Fibroblast of lung (primary cell): ENCODE data around the gene GABBR1. TPM values are rescaled to one million over a fixed set of nuclear protein-coding genes. Genes with fewer than 3 reads are reported as not detected.

Experiments used
- DNase-seq, 2 donors: peaks; one replicate each; pipeline versions ENCODE4 v3.0.0 to v3.0.0-alpha.2; 2010; ENCODE audit warnings: low read depth in 2 of 2
- H2AFZ ChIP-seq: 2 replicates; pipeline ENCODE4 v1.5.1; 2012; ENCODE audit warnings: low read length, control low read depth, inconsistent platforms
- H3K27ac ChIP-seq: 2 replicates; pipeline ENCODE4 v1.5.1; 2011; ENCODE audit warnings: low read length, control low read depth; ENCODE audit not compliant: insufficient read depth
- H3K27me3 ChIP-seq: 2 replicates; pipeline ENCODE4 v1.5.1; 2011; ENCODE audit warnings: mild to moderate bottlenecking, low read length; ENCODE audit not compliant: control insufficient read depth, insufficient read depth
- H3K36me3 ChIP-seq: 2 replicates; pipeline ENCODE4 v1.5.1; 2011; ENCODE audit warnings: low read length; ENCODE audit not compliant: control insufficient read depth, insufficient read depth
- H3K4me1 ChIP-seq: 2 replicates; pipeline ENCODE4 v1.5.1; 2011; ENCODE audit warnings: low read length; ENCODE audit not compliant: control insufficient read depth, insufficient read depth; ENCODE audit errors: extremely low read depth
- H3K4me2 ChIP-seq: 2 replicates; pipeline ENCODE4 v1.5.1; 2011; ENCODE audit warnings: low read length, control low read depth; ENCODE audit not compliant: insufficient read depth; ENCODE audit errors: extremely low read depth
- H3K4me3 ChIP-seq, 4 experiments: fragments of 200-600 bp in 1 of 4; sonication (generic) in 1 of 4; replicated peaks in 1 of 4; 2 replicates each; pipeline ENCODE4 v1.5.1; 2011 to 2016; ENCODE audit warnings: low read length in 4 of 4, low read depth in 3 of 4, mild to moderate bottlenecking in 3 of 4, control low read depth in 2 of 4, inconsistent platforms in 1 of 4, mixed read lengths in 1 of 4; ENCODE audit not compliant: insufficient read depth in 1 of 4; ENCODE audit errors: control extremely low read depth in 1 of 4
- H3K79me2 ChIP-seq: 2 replicates; pipeline ENCODE4 v1.5.1; 2012; ENCODE audit warnings: mild to moderate bottlenecking, low read length, inconsistent platforms; ENCODE audit not compliant: control insufficient read depth, insufficient read depth
- H3K9ac ChIP-seq: 2 replicates; pipeline ENCODE4 v1.5.1; 2011; ENCODE audit warnings: mild to moderate bottlenecking, low read length, control low read depth; ENCODE audit not compliant: insufficient read depth
- H3K9me3 ChIP-seq: 2 replicates; pipeline ENCODE4 v1.5.1; 2012; ENCODE audit warnings: low read depth, low read length; ENCODE audit not compliant: control insufficient read depth, insufficient read depth
- H4K20me1 ChIP-seq: 2 replicates; pipeline ENCODE4 v1.5.1; 2011; ENCODE audit warnings: low read length; ENCODE audit not compliant: control insufficient read depth, insufficient read depth; ENCODE audit errors: extremely low read depth
- CTCF ChIP-seq, 2 donors: IDR thresholded peaks in 1 of 2; conservative IDR thresholded peaks in 1 of 2; 1 replicate in 1 of 2; 2 replicates in 1 of 2; pipeline ENCODE4 v1.5.1; 2011 to 2012; ENCODE audit warnings: low read length in 2 of 2, control low read depth in 1 of 2, inconsistent platforms in 1 of 2, low read depth in 1 of 2, mild to moderate bottlenecking in 1 of 2
- EZH2 ChIP-seq: IDR thresholded peaks from 2 replicates; pipeline ENCODE4 v1.5.1; 2012; ENCODE audit warnings: low read length, control low read depth, mild to moderate bottlenecking; ENCODE audit errors: missing control alignments
- polyA plus RNA-seq, 2 donors: library from polyadenylated mRNA; depleted of rRNA in 1 of 2; stranded (reverse) in 1 of 2; unstranded in 1 of 2; fragments of >200 nt; gene quantifications; 2 replicates each; pipeline ENCODE4 v1.2.1, GENCODE V29; 2011 to 2012; ENCODE audit warnings: missing spikeins in 1 of 2
- total RNA-seq: library from RNA; depleted of rRNA; stranded (reverse); fragments of >200 nt; gene quantifications from 2 replicates; pipeline ENCODE4 v1.2.1, GENCODE V29; 2014

The GABBR1 gene
- total and polyA plus RNA-seq, 2 donors (not counting 1 experiment from before 2014, with no cell fraction given) = 10.9 to 13.4 TPM

GRCh38 chr6:29641430-29642148 is 8.6 kb upstream of the GABBR1 start:
- Histone ChIP-seq H2AFZ (no peak overlapping the region), H3K9me3 (no peaks in the 10 kb centered on the region), H3K27ac (no peak overlapping the region), H3K4me2 (no peak overlapping the region), H4K20me1 (no peaks in the 10 kb centered on the region), H3K9ac (no peak overlapping the region), H3K36me3 (no peaks in the 10 kb centered on the region), H3K4me3 (no peak overlapping the region), H3K79me2 (no peaks in the 10 kb centered on the region), H3K4me1 (no peaks in the 10 kb centered on the region), H3K27me3 (no peaks in the 10 kb centered on the region)
- no peak for DNase-seq
- TF ChIP-seq EZH2 (no peak), CTCF (conservative IDR thresholded peaks at IDR 0.05 in 1 of 2, IDR thresholded peaks at IDR 0.05 in 1 of 2; ENCODE audit: low read depth in 1 of 2, low read length in 2 of 2) (no peak)

GRCh38 chr6:29637247-29637646 is 4.3 kb upstream of the GABBR1 start:
- no peak for DNase-seq
- no peaks in the 10 kb centered on the region for H3K9me3 ChIP-seq

GRCh38 chr6:29633534-29633905 is 537 bp upstream of the GABBR1 start:
- Histone ChIP-seq H3K27me3 (no peaks in the 10 kb centered on the region), H3K4me3 (peak overlapping the region; percentile 63 to 72 (median 66)), H3K9me3 (no peaks in the 10 kb centered on the region), H3K4me1 (peaks cover 8% of the 10 kb centered on the region), H3K79me2 (no peaks in the 10 kb centered on the region), H3K4me2 (peak overlapping the region; percentile 92), H2AFZ (peak overlapping the region; percentile 87), H3K27ac (no peak overlapping the region), H4K20me1 (no peaks in the 10 kb centered on the region), H3K36me3 (no peaks in the 10 kb centered on the region), H3K9ac (no peak overlapping the region)
- no peak for DNase-seq
- TF ChIP-seq CTCF (conservative IDR thresholded peaks at IDR 0.05 in 1 of 2, IDR thresholded peaks at IDR 0.05 in 1 of 2; ENCODE audit: low read depth in 1 of 2, low read length in 2 of 2) = no peak
- TF ChIP-seq EZH2 = no peak

More at GRCh38 chr6:29637247-29637646, 4.3 kb upstream of the GABBR1 start:
- no peak for TF ChIP-seq EZH2
- no peak for TF ChIP-seq CTCF (conservative IDR thresholded peaks at IDR 0.05 in 1 of 2, IDR thresholded peaks at IDR 0.05 in 1 of 2; ENCODE audit: low read depth in 1 of 2, low read length in 2 of 2)
- no peak overlapping the region for H3K9ac ChIP-seq
- no peaks in the 10 kb centered on the region for H3K79me2 ChIP-seq
- no peaks in the 10 kb centered on the region for H3K4me1 ChIP-seq
- no peak overlapping the region for H3K27ac ChIP-seq
- no peaks in the 10 kb centered on the region for H3K27me3 ChIP-seq
- H3K4me3 ChIP-seq = no peak overlapping the region
- no peak overlapping the region for H3K4me2 ChIP-seq
- no peaks in the 10 kb centered on the region for H3K36me3 ChIP-seq
- no peak overlapping the region for H2AFZ ChIP-seq
- no peaks in the 10 kb centered on the region for H4K20me1 ChIP-seq
